GM18951 (cell line): ENCODE measurements around the gene RPE65.

Experiments used
- POLR2A ChIP-seq: IDR thresholded peaks from 4 replicates; pipeline ENCODE4 v1.6.1; 2011; ENCODE audit warnings: mild to moderate bottlenecking; ENCODE audit not compliant: insufficient read length, insufficient read depth; ENCODE audit errors: extremely low read depth
- in situ Hi-C: fragments of 300-500 bp; cut with MboI; formaldehyde crosslinking; loops from one replicate; pipeline ENCODE4 v1.12.0; 2022; ENCODE audit warnings: low sequenced_read_pairs, mixed read lengths, inconsistent platforms; ENCODE audit not compliant: unreplicated experiment

RPE65 gene

DNA sequence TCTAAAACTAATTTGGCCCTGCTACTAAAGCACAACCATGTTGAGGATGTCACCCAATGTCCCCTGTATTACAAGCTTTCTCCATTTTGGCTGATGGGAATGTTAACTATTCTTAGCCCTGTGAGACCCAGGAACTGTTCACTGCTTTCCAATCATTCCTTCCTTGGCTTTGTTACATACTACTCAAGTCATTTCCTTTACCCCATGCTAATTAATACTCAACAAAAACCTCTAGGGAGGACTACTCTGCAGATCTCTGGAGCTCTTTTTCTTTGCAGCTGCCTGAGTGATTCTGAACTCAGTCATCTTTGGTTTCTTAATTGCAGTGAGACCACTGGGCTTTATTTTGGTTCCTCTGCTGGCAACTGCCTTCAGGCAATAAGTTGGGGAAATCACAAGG, 23.3 kb upstream of the RPE65 start:
- no peak for TF ChIP-seq POLR2A
- in situ Hi-C loops, result no loop called here

DNA sequence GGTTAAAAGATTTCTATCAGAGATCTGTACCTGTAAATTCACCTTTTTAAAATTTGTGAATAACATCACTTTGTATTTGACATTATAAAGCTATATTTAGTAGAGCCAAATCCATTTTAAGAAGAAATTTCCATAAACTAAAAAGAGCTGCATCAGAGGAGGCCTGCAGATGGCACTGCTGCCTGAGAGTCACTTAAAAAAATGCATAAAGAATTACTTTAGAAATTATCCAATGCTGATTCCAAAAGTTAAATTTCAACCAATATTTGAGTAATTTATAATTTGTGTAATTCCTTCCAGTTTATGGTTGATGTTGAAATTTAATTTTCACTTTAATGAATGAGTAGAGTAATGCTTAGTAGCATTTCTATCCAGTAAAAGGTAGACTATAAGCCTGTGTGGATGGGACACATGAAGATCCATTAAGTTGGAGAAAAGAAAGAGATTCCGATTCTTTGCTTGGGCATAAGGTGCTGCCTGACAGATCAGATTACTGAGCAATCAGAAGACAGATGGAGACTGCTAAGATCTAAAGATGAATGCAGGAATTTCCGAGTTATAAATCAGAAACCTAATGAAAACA, 20.7 kb upstream of the RPE65 start:
- in situ Hi-C loops, result no loop called here
- TF ChIP-seq POLR2A, result no peak

DNA sequence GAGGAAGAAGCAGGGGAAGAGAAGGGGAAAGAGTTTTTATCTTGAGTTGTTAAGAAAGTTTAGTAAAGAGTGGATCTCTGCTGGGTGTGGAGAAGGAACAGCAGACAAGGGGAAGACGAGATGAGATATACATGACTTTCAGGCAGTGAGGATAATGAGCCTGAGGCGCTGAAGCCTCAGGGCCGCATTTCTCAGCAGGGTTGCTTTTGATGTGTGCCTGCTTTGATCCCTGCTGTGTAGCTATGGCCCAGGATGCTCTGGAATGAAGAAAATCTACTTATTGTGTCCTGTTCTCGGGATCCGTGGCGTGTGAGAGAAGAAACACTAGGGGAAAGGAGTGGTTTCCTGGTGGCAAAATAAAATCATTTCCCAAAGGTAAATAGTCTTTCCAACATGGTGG, 15.1 kb upstream of the RPE65 start:
- no peak for TF ChIP-seq POLR2A
- in situ Hi-C loops, result no loop called here

DNA sequence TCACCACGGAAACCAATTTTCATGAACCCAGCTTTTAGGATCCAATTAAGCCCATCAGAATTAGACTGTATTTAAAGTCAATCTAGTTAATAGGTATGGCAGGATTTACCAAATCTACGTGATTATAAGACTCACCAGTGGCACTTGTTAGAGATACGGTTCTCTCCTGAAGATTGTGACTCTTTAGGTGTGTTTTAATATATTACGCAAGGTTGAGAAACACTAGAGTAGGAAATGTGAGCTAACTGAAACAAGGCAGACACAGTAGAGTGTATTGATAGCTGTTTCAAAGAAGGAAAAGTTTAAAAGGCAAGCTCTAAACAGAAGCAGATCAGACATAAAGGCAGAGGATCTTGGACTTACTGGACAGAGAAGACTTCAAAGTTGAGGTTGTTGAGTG, 11.2 kb upstream of the RPE65 start:
- in situ Hi-C loops, result no loop called here
- TF ChIP-seq POLR2A, result no peak

DNA sequence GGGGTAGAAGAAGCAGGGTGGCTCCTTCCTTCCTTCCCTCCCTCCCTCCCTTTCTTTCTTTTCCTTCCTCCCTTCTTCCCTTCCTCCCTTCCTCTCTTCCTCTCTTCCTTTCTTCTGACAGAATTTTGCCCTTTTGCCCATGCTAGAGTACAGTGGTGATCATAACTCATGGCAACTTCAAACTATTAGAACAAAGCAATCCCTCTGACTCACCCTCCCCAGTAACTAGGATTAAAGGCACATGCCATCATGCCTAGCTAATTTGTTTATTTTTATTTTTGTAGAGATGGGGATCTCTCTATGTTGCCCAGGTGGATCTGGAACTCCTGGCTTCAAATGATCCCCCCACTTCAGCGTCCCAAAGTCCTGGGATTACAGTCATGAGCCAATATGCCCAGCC, 10.0 kb upstream of the RPE65 start:
- in situ Hi-C loops, result no loop called here
- TF ChIP-seq POLR2A, result no peak

DNA sequence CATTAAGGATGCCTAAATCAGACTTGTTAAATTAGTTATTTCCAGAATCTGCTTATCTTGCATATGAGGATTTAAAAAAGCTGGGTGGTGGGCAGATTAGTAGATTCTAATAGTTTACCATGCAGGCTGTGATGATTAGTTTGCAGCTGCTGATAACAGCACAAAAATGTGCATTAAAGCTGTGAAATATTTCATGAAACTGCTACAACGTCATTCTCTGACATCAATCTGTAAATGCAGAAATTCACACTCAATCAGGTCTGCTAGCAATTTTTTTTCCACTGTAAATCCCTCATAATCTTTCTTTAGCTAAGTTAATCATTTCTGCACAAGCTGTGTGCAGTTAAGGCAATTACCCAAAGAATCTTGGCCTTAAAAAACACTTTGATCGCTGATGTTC, 9.3 kb upstream of the RPE65 start:
- no peak for TF ChIP-seq POLR2A
- in situ Hi-C loops, result no loop called here

DNA sequence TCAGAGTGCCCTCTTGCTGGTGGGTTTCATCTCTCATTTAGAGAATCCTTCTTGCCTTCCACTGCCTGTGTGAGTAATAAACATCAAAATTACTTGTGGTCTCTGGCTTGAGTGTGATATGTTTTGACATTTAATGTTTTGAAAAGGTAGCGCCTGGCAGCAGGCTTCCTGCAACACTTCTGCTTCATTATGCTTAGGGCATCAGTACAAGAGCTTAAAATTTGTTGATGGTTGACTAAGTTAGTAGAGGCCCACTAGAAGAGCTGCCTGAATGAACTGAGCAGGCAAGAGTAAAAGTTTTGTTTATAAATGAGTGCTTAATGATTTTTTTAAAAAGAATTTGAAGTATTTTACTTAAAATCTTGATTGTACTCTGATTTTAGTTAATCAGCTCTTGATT, 6.4 kb upstream of the RPE65 start:
- in situ Hi-C loops, result no loop called here
- TF ChIP-seq POLR2A, result no peak

DNA sequence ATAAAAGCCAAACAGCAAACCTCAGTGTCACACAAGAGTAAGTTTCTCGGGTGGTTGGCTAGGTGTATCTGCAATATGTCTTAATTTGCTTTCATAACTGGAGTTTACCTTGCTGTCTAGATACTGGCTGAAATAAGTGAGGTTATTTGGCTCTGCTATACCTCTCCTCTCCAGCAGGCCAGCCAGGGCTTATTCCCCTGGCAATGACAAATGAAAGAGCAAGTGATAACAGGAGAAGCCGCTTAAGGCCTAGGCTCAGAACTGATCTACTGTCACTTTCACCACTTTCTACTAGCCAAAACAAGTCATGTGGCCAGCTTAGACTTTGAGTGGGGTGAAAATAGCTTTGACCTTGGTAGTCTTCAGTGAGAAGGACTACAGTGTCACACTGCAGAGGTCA, 4.8 kb upstream of the RPE65 start:
- in situ Hi-C loops, result no loop called here
- no peak for TF ChIP-seq POLR2A

DNA sequence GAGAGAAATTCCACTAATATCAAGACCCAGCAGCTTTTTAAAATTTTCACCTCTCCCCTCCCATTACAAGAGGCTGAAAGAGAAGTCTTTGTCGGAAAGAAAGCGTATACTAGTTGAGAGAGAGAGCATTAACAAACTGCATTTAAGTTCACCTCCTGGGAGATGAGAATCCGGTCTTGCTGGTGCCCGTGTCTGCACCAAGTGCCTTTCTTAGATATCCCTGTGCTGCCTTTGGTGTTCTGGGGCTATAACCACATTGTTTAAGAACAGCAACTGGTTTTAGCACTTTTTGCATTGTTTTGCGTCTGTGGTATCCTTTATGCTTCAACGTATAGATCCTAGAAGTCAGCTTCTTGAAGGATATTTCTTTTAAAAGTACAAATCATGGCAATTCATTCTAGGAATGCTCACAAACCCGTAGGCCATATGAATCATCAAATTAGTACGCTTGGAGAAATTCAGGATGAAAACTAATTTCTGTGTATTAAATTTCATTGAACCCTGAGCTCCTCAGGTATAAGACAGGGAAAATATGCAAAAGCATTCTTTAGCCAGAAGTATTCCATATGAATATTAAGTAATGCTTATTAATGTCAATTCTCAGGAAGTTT, 3.4 kb upstream of the RPE65 start:
- no peak for TF ChIP-seq POLR2A
- in situ Hi-C loops, result no loop called here

DNA sequence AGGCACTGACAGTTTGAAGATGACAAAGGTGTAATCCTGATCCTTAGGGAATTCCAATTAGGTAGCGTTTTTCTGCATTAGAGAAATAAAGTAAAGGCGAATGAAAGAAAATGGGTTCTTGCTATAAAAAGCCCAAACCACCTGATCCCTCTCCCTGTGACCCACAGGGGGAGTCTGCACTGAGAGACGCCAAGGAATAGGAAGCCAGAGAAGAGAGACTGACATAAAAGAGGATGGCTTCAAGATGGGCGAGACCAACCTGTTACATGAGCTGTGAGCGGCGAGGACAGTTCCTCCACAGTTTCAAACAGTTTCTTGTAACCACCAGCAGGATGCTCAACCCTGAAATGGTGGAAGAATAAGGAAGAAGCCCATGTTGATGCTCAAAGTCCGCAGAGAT, 1.4 kb downstream of the RPE65 start:
- TF ChIP-seq POLR2A, result no peak

DNA sequence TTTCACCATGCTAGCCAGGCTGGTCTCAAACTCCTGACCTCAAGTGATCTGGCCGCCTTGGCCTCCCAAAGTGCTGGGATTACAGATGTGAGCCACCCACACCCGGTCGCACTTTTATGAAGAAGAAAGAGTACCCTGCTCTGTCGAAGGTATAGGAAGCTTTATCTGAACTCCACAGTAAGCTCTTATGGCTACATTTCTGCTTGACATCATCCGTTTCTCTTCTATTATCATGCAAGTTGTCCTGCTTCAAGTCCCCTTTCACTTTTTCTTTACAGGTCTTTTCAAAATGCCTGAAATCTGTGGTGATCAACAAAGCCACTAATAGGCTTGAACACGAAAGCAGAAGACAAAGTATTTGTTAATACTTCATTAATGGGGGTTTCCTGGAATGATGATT, 4.0 kb downstream of the RPE65 start:
- in situ Hi-C loops, result loop anchor here (25.0 kb wide), 1 partner anchor 308 kb away; no protein-coding TSS in a partner anchor
- no peak for TF ChIP-seq POLR2A

More for the DNA sequence above, 1.4 kb downstream of the RPE65 start:
- in situ Hi-C loops, result loop anchor here (25.0 kb wide), 1 partner anchor 311 kb away; no protein-coding TSS in a partner anchor

DNA sequence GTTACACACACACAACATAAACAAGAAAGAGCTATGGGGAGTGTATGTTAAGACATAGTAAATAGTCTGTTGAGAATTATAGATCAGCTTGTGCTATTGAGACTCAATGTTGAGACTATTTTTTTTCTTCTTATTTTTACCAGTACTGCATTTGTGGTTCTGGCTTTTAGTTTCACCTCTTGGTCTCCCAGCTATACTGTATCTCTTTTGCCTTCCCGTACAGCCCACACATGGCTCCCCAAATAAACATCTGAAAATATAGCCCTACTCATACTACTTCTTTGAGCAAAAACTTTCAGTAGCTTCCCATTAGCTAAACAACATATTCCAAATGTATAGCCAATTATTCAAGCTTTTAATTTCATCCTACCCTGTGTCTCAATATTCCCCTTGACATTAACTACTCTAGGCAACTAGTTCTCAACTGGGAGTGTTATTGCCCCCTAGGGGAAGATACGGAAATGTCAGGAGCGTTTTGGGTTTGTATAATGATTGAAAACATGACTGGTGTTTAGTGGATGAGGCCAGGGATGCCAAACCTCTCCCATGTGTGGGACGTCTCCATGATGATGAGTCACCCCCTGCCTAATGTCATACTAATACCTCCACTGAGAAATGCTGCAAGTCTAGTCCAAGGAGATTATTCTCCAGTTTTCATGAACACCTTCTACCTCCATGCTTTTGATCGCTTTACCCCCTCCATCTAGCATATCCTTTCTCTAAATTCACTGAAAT, 6.8 kb downstream of the RPE65 start:
- in situ Hi-C loops, result loop anchor here (25.0 kb wide), 1 partner anchor 306 kb away; no protein-coding TSS in a partner anchor
- TF ChIP-seq POLR2A, result no peak

DNA sequence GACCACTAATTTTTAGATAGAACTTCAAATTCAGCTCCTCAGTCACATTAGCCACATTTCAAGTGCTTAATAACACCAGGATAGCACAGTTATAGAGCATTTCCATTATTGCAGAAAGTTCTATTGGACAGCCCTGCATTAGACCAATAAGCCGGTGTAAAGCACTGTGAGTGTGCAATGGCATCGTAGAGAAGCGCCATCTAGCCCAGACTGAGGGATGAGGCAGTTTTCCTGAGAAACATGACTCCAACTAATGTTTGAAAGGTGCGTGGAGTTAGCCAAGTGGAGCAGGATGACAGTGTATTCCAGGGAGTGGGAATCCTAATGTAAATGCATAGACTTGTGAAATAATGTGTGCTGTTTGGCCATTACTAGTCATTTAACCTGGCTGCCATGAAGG, 7.7 kb downstream of the RPE65 start:
- in situ Hi-C loops, result loop anchor here (25.0 kb wide), 1 partner anchor 305 kb away; no protein-coding TSS in a partner anchor
- no peak for TF ChIP-seq POLR2A

DNA sequence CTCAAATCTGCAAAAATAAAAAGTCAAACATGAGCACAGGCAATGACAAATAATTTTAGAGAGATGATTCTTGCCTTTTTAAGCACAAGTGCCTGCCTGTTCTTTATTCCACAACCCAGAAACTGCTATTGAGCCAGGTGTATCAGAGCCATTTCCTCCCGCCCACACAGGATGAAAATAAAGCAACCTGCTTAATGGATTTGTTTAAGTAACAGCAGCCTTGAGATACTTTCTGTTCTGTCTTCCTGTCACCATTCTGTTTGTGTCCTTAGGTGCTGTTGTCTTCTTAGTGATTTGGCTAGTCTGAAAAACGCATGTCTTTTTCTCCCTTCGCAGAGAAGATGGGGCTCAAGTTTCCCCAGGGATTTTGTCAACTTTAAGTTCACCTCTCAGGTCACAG, 11.4 kb downstream of the RPE65 start:
- TF ChIP-seq POLR2A, result no peak
- in situ Hi-C loops, result loop anchor here (25.0 kb wide), 1 partner anchor 301 kb away; no protein-coding TSS in a partner anchor

DNA sequence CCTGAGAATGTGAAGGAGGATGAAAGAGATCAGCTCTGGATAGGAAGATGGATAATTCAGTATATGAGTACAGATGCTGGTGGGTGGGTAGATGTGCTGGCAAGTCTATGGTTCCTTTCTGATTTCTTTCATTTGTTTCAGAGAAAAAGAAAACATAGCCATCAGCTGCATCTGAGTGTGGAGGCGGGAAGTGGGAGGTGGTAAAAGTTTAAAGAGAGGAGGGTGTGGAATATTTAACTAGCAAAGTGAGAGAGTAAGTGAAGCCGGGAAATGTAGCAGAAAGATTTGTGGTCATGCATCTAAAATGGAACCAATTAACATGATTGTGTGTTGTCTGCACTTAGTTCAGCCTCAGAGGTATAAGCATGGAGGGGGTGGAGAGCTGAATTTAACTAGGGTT, 16.4 kb downstream of the RPE65 start:
- in situ Hi-C loops, result loop anchor here (25.0 kb wide), 1 partner anchor 296 kb away; no protein-coding TSS in a partner anchor
- no peak for TF ChIP-seq POLR2A
